Adrenal gland (tissue), 5 donors: ENCODE data around the gene TGIF1.

ENCODE experiments used
- POLR2A ChIP-seq, 2 donors: fragments of 450-650 bp; IDR thresholded peaks; one replicate each; pipeline ENCODE4 v1.6.1; 2017; ENCODE audit warnings: antibody characterized with exemption in 2 of 2, mild to moderate bottlenecking in 2 of 2, moderate library complexity in 1 of 2
- TF ChIP-seq, protein P1 (sequence below), 6 experiments: fragments of 450-650 bp in 4 of 6; fragments of 200-600 bp in 2 of 6; sonication (generic) in 1 of 6; IDR thresholded peaks; 1 replicate in 5 of 6; 2 replicates in 1 of 6; pipeline versions ENCODE4 v1.5.1 to v1.8.0; 2016 to 2021; ENCODE audit warnings: antibody characterized with exemption in 6 of 6, mild to moderate bottlenecking in 2 of 6, moderate library complexity in 1 of 6
- donor health status: DM: no; HTN: no; CAD: no.

DNA sequence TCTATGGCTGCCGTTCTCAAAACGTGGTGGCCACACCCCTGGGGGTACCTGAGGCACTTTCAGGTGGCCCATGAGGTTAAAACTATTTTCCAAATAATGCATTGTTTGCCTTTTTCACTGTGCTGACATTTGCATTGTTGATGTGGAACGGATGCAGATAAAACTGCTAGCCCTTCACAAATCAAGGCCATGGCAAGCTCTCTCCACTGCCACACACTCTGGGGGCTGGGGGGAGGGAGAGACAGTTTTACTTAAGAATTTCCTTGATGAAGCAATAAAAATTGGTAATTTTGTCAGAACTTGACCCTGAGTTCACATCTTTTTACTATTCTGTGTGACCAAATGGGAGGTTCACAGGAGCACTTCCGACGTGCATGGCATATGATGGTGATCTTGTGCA is 22.0 kb upstream of the TGIF1 start:
- TF ChIP-seq, protein P1, sequence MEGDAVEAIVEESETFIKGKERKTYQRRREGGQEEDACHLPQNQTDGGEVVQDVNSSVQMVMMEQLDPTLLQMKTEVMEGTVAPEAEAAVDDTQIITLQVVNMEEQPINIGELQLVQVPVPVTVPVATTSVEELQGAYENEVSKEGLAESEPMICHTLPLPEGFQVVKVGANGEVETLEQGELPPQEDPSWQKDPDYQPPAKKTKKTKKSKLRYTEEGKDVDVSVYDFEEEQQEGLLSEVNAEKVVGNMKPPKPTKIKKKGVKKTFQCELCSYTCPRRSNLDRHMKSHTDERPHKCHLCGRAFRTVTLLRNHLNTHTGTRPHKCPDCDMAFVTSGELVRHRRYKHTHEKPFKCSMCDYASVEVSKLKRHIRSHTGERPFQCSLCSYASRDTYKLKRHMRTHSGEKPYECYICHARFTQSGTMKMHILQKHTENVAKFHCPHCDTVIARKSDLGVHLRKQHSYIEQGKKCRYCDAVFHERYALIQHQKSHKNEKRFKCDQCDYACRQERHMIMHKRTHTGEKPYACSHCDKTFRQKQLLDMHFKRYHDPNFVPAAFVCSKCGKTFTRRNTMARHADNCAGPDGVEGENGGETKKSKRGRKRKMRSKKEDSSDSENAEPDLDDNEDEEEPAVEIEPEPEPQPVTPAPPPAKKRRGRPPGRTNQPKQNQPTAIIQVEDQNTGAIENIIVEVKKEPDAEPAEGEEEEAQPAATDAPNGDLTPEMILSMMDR (IDR thresholded peaks at IDR 0.05) = no peak
- no peak for TF ChIP-seq POLR2A (IDR thresholded peaks at IDR 0.05)
